ENCODE measurements around the gene PLCXD3.

PLCXD3 gene

DNA sequence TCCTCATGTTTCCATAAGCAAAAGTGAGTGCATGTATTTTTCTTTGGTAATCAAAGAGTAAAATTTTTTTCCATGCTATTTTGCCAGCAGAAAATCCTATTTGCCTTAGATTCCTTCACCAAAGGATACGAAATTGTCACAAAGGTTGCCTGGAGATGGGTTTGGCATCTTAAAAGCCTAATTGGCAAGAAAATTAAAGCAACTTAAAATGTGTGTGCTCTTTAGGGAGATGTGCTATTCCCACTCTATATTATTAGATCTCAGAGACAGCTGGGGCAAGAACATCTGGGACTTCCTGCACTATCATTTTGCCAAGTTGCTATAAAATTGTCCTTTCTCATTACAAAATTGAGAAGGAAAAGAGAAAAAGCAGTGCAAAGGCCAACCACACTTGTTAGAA lies 146.1 kb downstream of the PLCXD3 start:
- TF ChIP-seq EGR1 (IDR thresholded peaks at IDR 0.05) (no peak), EP300 (IDR thresholded peaks at IDR 0.05; ENCODE audit: borderline replicate concordance) (no peak), CREB1 (IDR thresholded peaks at IDR 0.05; ENCODE audit: low read depth) (no peak), FOXM1 (IDR thresholded peaks at IDR 0.05; ENCODE audit: borderline replicate concordance, low read depth) (no peak), CEBPB (IDR thresholded peaks at IDR 0.05) (no peak), YY1 (IDR thresholded peaks at IDR 0.05; ENCODE audit: low read depth) (no peak), NFIC (IDR thresholded peaks at IDR 0.05) (no peak), RAD21 (IDR thresholded peaks at IDR 0.05; ENCODE audit: low read depth) (no peak), TCF12 (IDR thresholded peaks at IDR 0.05; ENCODE audit: low read depth) (no peak), ZBTB7A (IDR thresholded peaks at IDR 0.05; ENCODE audit: low read depth) (no peak), REST (IDR thresholded peaks at IDR 0.05; ENCODE audit: low read depth) (no peak), TEAD4 (IDR thresholded peaks at IDR 0.05) (no peak), TAF1 (IDR thresholded peaks at IDR 0.05; ENCODE audit: low read depth) (no peak)
- TF ChIP-seq, protein P1, sequence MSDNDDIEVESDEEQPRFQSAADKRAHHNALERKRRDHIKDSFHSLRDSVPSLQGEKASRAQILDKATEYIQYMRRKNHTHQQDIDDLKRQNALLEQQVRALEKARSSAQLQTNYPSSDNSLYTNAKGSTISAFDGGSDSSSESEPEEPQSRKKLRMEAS (IDR thresholded peaks at IDR 0.05), result no peak
- TF ChIP-seq, protein P2, sequence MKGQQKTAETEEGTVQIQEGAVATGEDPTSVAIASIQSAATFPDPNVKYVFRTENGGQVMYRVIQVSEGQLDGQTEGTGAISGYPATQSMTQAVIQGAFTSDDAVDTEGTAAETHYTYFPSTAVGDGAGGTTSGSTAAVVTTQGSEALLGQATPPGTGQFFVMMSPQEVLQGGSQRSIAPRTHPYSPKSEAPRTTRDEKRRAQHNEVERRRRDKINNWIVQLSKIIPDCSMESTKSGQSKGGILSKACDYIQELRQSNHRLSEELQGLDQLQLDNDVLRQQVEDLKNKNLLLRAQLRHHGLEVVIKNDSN (IDR thresholded peaks at IDR 0.05), result no peak

DNA sequence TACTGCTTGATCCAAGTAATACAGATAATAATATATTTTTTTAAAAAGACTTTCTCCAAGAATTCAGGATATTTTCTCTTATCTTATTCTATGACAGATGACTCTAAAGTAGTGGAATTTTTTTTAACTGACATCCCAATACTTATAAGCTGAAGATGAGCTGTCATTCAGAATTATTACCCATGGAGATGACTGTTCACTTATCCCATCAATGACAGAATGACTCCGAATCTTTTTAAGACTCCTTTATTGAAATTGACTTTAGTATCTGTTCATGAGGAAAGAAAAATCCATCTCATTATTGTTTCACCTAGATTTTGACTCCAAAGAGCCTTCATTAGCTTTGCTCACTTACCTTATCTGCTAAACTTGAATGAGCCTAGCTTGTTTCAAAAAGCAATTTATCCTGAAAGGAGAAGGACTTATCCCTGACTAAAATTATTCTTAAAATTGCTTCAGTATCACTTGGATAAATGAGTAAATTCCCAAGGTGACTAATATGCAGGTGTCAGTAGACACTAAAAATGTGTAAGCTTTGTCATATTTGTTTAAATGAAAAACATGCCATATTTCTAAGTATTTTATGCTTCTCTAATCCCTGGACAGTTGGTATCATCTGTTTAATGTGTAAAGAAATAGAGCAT lies 146.9 kb downstream of the PLCXD3 start:
- no peak for TF ChIP-seq NFIC (IDR thresholded peaks at IDR 0.05)
- no peak for TF ChIP-seq TEAD4 (IDR thresholded peaks at IDR 0.05)
- no peak for TF ChIP-seq EP300 (IDR thresholded peaks at IDR 0.05; ENCODE audit: borderline replicate concordance)
- no peak for TF ChIP-seq TCF12 (IDR thresholded peaks at IDR 0.05; ENCODE audit: low read depth)
- TF ChIP-seq, protein P1 (IDR thresholded peaks at IDR 0.05), result no peak
- TF ChIP-seq RAD21 (IDR thresholded peaks at IDR 0.05; ENCODE audit: low read depth), result no peak
- no peak for TF ChIP-seq CEBPB (IDR thresholded peaks at IDR 0.05)
- no peak for TF ChIP-seq CREB1 (IDR thresholded peaks at IDR 0.05; ENCODE audit: low read depth)
- TF ChIP-seq TAF1 (IDR thresholded peaks at IDR 0.05; ENCODE audit: low read depth), result no peak
- TF ChIP-seq YY1 (IDR thresholded peaks at IDR 0.05; ENCODE audit: low read depth), result no peak
- TF ChIP-seq EGR1 (IDR thresholded peaks at IDR 0.05), result no peak
- no peak for TF ChIP-seq REST (IDR thresholded peaks at IDR 0.05; ENCODE audit: low read depth)
- TF ChIP-seq ZBTB7A (IDR thresholded peaks at IDR 0.05; ENCODE audit: low read depth), result no peak
- TF ChIP-seq FOXM1 (IDR thresholded peaks at IDR 0.05; ENCODE audit: borderline replicate concordance, low read depth), result no peak
- TF ChIP-seq, protein P2 (IDR thresholded peaks at IDR 0.05), result no peak

DNA sequence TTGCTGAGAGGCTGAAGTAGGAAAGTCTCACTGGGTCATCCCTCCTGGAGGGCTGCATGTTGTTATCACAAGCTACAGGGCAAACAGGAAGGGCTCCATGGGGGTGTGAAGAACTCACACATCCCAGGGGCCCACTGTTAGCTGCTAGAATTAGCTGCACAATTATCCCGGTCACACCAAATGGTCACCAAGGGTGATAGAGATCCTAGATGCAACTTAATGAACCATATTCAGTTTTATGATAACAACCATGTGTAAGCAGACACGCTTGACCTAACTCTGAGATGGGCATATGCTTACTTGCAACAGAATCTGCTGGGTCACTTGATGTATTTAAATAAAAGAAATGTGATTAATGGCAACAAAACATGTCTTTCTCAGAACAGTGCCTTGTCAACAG lies 153.6 kb downstream of the PLCXD3 start:
- TF ChIP-seq CREB1 (IDR thresholded peaks at IDR 0.05; ENCODE audit: low read depth), result no peak
- TF ChIP-seq RAD21 (IDR thresholded peaks at IDR 0.05; ENCODE audit: low read depth), result no peak
- no peak for TF ChIP-seq CEBPB (IDR thresholded peaks at IDR 0.05)
- TF ChIP-seq, protein P2 (IDR thresholded peaks at IDR 0.05), result no peak
- TF ChIP-seq NFIC (IDR thresholded peaks at IDR 0.05), result no peak
- TF ChIP-seq REST (IDR thresholded peaks at IDR 0.05; ENCODE audit: low read depth), result no peak
- no peak for TF ChIP-seq FOXM1 (IDR thresholded peaks at IDR 0.05; ENCODE audit: borderline replicate concordance, low read depth)
- TF ChIP-seq TCF12 (IDR thresholded peaks at IDR 0.05; ENCODE audit: low read depth), result no peak

GRCh38 chr5:41349846-41350245 lies 160.6 kb downstream of the PLCXD3 start:
- TF ChIP-seq EP300 (IDR thresholded peaks at IDR 0.05; ENCODE audit: borderline replicate concordance) (no peak), EGR1 (IDR thresholded peaks at IDR 0.05) (no peak), CREB1 (IDR thresholded peaks at IDR 0.05; ENCODE audit: low read depth) (no peak), TCF12 (IDR thresholded peaks at IDR 0.05; ENCODE audit: low read depth) (no peak)
